Endothelial cell of umbilical vein (primary cell): Measurements from ENCODE around the gene CLPX.

Experiments
- CTCF ChIP-seq, 2 donors: IDR thresholded peaks; 1 replicate in 1 of 2; 2 replicates in 1 of 2; pipeline ENCODE4 v1.5.1; 2011; ENCODE audit warnings: low read length in 2 of 2, mild to moderate bottlenecking in 2 of 2, moderate library complexity in 2 of 2, control low read depth in 1 of 2, inconsistent platforms in 1 of 2, low read depth in 1 of 2; ENCODE audit not compliant: insufficient read depth in 1 of 2; ENCODE audit errors: extremely low read depth in 1 of 2
- EZH2 ChIP-seq: IDR thresholded peaks from 2 replicates; pipeline ENCODE4 v1.6.1; 2012; ENCODE audit warnings: borderline replicate concordance, low read depth, mild to moderate bottlenecking, moderate library complexity, low read length, inconsistent platforms; ENCODE audit not compliant: severe bottlenecking
- FOS ChIP-seq: IDR thresholded peaks from 2 replicates; pipeline ENCODE4 v1.6.1; 2011; ENCODE audit warnings: mild to moderate bottlenecking, low read length, moderate library complexity, borderline replicate concordance; ENCODE audit not compliant: insufficient read depth
- JUN ChIP-seq: IDR thresholded peaks from 2 replicates; pipeline ENCODE4 v1.6.1; 2011; ENCODE audit warnings: borderline replicate concordance, low read depth; ENCODE audit not compliant: insufficient read length, insufficient read depth
- MAX ChIP-seq: IDR thresholded peaks from 2 replicates; pipeline ENCODE4 v1.6.1; 2011; ENCODE audit not compliant: insufficient read depth, insufficient read length
- POLR2A ChIP-seq: IDR thresholded peaks from 2 replicates; pipeline ENCODE4 v1.6.1; 2012; ENCODE audit warnings: low read depth, mild to moderate bottlenecking, control low read depth, low read length
- POLR2AphosphoS5 ChIP-seq: IDR thresholded peaks from 2 replicates; pipeline ENCODE4 v1.6.1; 2012; ENCODE audit warnings: low read depth, mild to moderate bottlenecking, control low read depth, low read length, moderate library complexity; ENCODE audit not compliant: insufficient read depth

- TF ChIP-seq POLR2A (no peak), EZH2 (no peak), MAX (no peak), POLR2AphosphoS5 (no peak), FOS (no peak), CTCF (IDR thresholded peaks at IDR 0.05; ENCODE audit: extremely low read depth in 1 of 2, insufficient read depth in 1 of 2, low read depth in 1 of 2, low read length in 2 of 2) (no peak), JUN (no peak)
Observed at GRCh38 chr15:65134538-65134937, 50.6 kb downstream of the CLPX start.
